Stimulated activated CD4-positive, alpha-beta T cell treated with anti-CD3 and anti-CD28 coated beads, Interleukin-1b, Interleukin-23, amount 100 ng/mL, for 48 hours (primary cell): ENCODE results near the gene LCTL.

Source experiments
- DNase-seq: peaks from one replicate; pipeline ENCODE4 v3.0.0-alpha.2; 2020

LCTL gene, protein sequence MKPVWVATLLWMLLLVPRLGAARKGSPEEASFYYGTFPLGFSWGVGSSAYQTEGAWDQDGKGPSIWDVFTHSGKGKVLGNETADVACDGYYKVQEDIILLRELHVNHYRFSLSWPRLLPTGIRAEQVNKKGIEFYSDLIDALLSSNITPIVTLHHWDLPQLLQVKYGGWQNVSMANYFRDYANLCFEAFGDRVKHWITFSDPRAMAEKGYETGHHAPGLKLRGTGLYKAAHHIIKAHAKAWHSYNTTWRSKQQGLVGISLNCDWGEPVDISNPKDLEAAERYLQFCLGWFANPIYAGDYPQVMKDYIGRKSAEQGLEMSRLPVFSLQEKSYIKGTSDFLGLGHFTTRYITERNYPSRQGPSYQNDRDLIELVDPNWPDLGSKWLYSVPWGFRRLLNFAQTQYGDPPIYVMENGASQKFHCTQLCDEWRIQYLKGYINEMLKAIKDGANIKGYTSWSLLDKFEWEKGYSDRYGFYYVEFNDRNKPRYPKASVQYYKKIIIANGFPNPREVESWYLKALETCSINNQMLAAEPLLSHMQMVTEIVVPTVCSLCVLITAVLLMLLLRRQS

DNA sequence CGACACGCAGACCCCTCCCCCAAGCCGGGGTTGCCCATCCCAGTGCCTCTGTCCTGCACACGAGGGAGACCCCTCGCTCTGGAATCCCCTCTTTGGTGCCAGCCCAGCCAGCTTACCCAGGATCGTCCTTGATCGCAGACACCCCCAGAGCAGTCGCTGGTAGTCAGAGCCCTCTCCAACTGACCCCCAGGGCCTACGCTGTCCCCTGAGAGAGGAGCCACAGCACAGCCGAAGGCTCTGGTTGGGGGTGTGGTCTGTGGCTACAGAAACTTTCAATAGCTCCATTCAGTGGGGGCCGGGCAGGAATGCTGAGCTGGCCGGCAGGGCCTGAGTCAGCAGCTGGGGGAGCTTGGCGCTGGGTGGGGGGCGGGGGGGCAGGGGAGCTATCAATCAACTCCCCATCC, at the start of gene LCTL:
Gene LCTL, minus strand, starts transcription at position 258 of the 404 bp plus-strand sequence. CDS start 633 bp downstream, outside the sequence.
- DNase-seq, result no peak

DNA sequence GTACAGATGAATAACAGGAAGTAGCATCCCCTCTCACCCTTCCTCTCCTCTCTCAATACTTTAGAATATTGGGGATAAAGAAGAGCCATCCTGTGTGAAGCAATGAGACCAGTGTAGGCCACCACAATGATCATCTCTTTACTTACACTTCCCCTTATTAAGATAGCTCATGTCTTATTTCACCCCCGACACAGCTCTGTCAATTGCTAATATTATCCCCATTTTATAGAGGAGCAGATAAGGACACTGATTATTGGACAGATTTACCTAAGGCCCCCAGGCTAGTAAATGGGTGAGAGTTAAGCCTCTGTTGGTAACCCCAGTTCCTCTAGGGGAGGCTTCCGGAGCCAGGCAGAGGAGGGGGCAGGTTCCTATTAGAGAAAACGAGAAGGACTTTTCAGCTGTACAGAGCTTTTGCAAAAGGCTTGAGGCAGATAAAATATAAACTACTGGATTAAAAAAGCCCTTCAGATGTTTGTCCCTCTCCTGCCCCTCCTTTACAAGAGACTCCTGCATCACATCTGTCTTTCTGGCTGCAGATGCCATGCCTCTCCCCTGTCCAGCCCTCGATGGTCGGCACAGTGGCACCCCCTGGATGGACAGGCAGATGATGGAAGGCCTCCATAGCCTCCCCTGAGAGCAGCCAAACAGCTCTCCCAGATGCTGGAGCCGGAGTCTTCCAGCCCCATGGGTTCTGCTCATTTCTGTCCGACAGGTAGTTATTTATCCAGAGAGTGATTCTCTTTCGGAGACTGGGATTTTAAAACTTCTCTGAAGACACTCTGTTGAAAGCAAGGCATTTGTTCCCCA, 49.4 kb upstream of the LCTL start:
- no peak for DNase-seq

DNA sequence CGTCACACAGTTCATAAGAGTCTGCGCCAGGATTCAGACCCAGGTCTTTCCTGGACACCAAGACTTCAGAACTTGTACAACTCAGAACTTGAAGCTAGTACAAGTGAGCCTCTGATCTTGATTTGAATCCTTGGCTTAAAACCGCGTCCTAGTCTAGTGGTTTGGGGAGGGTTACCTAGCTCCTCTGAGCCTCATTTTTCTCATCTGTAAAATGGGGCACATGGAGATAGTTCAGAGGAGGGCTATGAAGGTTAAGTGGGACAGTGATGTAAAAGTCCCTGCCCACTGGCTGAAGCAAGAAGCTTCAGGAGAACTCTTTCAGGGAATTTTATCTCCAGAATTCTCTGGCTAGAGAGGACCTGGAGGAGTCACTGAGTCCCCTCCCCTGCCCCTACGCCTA, 48.7 kb upstream of the LCTL start:
- DNase-seq, result no peak

DNA sequence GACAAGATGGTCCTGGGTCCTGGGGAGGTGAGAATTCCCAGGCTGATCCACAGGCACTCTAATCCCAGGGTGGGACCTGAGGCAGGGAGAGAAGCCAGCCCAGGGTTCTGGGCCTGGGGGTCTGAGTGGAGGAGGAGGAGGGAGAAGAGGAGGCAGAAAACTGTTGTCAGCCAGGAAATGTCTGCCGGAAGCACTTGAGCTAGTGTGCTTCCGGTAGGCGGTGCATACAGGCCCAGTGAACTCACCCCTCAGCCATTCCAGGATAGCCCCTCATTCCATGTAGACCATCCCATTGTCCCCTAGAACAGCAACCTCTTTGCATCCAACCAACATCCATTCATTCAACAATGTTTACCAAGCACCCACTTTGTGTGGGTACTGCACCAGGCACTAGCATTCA, 47.9 kb upstream of the LCTL start:
- DNase-seq, result no peak

DNA sequence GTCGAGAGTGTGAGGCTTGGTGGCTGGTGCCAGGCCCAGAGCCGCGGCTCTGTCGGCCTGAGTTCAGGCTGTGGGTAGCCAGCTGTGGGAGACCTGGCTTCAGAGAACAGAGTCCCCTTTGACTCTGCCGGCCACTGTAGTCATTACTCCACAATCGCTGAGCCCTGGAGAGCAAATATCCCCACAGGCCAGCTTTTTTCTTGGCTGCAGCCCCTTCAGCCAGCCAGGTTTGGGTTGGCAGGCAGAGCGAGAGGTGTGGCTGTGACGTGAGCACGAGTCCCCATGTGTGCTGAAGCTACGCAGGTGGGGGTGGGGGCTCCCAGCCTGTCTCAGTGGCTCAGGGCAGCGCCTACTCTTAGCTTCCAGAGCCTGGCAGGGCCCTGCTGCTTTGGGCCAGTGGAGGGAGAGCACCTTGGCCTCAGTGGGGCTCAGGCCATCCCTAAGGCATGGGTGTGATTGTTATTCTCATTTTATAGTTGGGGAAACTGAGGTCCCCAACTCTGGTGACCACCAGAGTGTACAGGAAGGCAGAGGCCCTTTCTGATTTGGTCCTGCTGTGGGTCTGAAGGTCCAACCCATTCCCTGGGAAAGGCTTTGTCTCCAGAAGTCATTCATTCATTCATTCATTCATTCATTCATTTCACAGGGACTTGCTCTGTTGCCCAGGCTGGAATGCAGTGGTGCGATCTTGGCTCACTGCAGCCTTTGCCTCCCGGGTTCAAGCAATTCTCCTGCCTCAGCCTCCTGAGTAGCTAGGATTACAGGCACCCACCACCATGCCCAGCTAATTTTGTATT, 45.7 kb upstream of the LCTL start:
- no peak for DNase-seq

DNA sequence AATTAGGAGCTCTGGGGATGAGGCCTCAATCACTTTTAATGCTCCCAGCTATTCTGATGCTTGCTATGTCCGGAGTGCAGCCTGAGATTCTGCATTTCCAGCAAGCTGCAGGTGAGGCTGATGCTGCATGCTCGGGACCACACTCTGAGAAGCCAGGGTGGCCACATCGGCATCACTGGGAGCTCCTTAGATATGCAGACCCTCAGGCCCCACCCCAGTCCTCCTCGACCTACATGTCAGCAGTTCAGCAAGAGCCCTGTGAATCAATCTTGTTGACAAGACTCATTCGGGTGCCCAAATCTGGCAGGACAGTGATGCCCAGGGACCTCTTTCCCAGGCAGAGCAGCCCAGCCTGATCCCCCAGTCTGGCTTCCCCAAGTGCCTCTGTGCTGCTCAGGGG, 44.1 kb upstream of the LCTL start:
- DNase-seq, result no peak

DNA sequence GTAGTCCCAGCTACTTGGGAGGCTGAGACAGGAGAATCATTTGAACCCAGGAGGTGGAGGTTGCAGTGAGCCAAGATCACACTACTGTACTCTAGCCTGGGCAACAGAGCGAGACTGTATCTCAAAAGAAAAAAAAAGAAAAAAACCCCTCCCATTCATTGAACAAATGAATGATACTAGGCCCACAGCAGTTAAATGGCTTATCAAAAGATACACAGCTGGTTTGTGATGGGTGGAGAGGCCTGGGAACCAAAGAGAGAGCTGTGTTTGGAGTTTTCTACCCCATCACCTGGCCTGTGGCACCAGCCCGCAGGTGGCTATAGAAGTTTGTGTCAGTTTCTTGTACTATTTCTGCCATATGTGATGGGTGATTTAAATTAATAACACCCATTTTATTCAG, 43.1 kb upstream of the LCTL start:
- no peak for DNase-seq

DNA sequence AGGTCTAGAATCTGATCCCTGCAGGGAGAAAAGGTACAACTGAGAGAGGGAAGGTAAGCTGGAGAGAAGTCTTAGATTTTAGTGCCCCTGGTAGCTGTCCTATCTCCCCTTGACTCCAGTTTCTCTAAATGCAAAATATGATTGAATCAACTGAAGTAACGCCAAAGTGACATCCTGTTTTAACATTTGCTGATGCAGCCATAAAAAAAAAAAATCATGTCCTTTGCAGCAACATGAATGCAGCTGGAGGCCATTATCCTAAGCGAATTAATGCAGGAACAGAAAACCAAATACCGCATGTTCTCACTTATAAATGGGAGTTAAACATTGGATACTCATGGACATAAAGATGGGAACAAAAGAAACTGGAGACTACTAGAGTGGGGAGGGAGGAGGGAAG, 42.4 kb upstream of the LCTL start:
- no peak for DNase-seq

DNA sequence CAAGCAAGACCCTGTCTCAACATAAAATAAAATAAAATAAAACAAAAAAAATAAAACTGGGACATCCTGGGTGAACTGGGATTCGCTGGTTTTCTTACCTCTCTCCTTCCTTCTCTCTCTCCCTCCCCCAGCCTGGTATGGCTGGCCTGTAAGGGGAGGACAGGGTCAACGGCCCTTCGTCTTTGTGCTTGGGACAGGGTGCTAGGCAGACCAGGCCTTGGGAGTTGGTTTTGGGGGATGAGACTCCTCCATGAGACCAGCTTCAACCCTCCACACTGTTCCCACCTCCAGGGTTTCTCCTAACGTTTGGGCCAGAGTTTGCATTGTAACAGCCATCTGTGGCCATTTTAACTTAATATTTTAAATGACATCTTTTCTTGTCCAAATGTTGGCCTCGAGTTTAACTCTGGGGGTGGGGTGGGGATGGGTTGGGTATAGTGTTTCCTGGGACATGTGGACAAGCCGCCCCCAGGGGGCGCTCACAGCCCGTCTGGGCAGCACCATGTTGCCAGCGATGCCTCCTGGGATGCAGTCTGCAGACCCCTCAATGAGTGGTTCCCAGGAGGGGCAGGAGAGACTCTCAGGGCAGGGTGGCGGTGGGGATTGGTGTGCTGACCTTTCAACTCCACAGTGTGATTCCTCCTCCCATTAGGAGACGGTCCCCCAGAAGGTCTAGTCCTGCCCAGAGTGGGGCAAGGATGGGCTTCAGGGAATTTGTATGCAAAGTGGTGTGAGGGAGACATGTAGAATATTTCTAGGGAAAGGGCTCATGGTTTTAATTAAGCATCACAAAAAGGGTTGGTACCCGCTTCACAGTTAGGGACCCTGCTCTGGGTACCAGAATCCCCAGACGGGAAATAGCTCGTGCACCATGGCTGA, 37.7 kb upstream of the LCTL start:
- DNase-seq, result peak; percentile 57

DNA sequence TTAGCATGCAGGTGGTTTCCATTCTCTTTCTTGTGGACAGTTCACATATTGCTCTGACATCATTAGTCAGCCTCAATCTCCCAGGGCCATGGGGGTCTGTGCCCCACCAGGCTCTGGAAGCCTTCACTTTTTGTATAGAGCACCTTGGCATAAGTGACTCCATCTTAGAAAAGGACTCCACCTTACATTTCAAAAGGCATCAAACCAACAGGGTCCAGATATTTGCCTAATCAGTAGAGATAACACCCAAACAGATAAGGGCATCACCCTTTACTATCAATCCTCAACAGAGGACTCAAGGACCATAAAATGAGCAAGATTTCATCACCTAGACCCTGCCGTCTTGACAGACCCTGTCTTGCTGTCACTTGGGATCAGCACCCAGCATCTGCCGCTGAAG, 35.7 kb upstream of the LCTL start:
- no peak for DNase-seq

DNA sequence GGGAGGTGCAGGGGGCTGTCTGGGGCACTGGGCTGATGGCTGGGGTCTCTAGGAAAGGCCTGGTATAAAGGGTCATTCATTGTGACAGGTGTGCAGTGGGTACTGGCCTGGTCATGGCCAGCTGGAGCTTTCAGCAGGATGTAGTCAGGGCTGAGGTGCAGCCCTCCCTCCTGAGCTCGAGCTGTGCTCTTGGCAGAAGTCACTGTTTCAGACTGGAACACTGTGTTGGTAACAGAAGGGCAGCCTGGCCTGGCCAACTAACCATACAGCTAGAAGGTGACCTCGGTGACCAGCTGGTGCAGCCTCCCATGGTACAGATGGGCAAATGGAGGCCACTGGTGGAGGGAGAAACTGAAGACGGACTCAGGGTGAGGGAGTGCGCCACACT, 34.4 kb upstream of the LCTL start:
- no peak for DNase-seq

DNA sequence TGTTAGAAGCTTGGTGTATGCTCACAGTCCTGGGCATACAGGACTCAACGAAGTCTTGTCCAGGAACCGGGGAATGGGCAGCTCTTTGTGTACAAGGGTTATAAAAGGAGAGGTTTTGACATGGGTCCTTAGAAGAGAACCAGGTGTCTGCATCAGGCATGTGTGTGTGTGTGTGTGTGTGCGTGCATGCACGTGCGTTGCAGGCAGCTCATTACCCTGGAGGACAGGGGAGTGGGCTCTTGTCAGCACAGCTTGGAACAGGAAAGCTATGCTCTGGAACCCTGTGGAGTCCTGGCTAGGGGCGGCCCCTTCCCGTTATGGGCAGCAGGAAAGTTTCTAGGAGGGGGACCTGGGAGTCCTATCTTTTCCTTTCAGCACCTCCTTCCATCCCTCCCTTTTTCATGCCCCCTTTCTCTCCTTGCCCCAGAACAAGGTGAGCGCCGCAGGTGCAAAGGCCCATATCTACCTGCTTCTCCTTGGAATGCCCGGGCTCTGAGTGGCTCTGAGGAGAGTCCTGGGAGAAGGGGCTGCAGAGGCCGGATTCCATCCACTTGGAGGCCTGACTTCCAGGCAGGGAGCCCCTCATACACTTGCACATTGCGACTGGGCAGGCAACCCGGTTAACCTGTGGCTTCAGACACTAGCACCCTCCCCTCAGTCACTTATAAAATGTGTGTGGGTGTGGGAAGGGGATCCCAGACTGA, 33.9 kb upstream of the LCTL start:
- no peak for DNase-seq

DNA sequence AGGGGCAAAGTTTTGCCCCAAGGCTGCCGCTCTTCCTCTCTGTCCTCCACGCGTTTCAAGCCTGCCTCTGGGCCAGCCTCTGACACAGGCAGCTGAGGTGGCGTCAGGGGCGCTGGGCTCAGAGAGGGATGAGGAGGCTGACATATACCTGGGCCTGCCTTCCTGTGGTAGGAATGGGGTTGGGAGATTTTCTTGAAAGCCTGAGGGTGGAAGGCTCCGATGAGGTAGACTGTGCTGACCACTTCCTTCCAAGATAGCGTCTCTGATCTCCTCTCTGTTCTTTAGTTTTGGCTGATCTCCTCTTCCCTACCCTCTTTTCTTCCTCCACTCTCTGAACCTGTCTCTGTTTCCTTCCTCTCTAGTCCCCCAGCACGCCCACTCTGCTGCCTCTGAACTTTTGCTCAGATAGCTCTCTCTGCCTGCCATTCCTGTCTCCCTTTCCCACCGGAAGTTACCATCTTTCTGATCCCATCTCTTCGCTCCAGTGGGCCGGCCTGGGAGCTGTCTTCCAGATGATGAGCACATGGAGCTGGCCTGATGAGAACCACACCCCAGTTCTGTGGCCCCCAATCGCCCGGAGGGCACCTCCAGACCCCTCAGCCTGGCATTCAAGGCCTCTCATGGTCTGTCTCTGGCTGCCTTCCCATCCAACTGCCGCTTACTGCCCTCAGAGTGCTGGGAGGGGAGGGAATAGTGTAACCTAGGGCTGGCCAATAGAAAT, 32.5 kb upstream of the LCTL start:
- no peak for DNase-seq

DNA sequence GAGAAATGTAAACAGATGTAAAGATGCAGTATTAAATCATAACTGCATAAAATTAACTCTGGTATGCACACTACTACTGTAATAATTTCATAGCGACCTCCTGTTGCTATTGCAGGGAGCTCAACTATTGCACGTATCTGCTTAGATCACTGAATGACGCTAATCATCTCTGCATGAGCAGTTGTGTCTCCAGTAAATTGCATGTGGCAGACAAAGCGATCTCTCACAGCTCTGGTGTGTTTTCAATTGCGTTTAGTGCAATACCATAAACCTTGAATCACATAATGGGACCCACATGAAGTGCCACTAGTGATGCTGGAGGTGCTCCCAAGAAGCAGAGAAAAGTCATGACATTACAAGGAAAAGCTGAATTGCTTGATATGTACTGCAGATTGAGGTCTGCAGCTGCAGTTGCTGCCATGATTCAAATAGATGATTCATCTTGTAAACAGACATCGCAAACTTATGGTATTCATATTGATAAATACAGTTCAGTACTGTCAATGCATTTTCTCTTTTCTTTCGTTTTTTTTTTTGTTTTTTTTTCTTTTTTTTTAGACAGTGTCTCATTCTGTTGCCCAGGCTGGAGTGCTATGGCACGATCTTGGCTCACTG, 30.2 kb upstream of the LCTL start:
- no peak for DNase-seq

DNA sequence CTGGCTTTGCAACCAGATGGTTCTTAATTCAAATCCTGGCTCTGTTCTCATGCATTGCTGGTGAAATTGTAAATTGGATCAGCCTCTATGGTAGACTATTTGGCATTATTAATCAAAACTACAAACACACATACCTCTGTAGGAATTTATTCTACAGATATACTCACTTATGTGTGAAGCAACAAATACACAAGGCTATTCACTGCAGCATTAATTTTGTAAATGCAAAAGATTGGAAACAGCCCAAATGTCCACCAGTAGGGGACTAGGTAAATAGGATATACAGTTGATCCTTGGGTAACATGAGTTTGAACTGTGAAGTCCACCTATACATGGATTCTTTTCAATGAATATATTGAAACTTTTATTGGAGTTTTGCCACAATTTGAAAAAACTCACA, 29.5 kb upstream of the LCTL start:
- no peak for DNase-seq

DNA sequence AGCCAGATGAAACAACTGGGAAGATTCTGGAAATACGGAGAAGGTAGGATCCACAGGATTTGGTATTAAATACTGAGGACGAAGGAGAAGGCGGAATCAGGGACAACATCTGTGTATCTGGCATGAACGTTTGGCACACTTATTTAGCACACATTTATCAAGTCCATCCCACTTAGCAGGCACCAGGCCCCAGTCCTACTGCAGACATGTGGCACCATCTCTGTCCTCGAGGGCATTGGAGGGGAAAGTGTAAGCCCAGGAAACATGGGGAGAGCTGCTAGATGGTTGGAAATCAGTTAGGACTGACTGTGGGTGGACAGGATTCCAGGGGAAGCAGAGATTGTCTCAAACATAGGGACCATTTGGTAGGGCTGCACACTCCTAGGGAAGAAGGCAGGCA, 29.0 kb upstream of the LCTL start:
- DNase-seq, result no peak

DNA sequence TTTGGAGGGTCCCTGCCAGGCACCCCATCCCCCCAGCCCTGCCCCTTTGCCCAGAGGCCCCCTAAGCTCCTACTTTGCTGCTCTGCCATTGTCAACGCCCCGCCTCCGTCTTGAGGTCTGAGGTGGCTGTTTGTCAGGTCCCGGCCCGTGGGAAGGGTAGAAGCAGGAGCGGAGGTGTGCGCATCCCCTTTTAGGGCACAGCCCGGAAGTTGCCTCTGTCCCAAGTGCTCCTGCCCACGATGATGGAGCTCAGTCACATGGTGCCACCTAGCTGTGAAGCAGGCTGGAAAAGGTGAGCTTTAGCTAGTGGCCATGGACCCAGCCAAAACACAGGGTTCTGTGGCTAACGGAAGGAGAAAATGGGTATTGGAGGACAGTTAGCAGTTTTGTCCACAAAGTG, 28.5 kb upstream of the LCTL start:
- DNase-seq, result no peak

DNA sequence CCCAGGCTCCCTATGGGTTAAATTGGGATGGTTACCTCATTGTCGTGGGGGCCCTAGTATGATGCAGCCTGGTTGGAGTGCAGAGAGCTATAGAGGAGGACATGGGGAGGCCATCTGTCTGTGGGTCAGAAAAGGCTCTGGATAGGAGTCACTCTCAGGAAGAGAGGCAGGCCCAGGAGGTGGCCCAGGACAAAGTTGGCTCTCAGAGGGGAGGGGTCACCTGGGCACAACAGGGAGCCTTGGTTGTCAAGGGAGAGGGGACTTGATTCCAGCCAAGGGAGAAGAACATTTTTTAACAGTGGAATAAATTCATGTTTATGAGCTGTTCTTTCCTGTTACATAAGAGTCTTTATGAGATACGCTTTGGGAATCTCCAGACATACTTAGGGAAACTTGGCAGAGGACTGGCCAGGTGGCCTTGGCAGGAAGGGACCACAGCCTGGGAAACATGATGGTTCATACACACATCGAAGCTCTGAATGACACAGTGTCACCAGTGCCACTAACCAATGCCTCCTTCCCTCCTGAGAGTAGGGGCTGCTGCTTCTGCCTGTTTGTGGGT, 27.5 kb upstream of the LCTL start:
- DNase-seq, result no peak

DNA sequence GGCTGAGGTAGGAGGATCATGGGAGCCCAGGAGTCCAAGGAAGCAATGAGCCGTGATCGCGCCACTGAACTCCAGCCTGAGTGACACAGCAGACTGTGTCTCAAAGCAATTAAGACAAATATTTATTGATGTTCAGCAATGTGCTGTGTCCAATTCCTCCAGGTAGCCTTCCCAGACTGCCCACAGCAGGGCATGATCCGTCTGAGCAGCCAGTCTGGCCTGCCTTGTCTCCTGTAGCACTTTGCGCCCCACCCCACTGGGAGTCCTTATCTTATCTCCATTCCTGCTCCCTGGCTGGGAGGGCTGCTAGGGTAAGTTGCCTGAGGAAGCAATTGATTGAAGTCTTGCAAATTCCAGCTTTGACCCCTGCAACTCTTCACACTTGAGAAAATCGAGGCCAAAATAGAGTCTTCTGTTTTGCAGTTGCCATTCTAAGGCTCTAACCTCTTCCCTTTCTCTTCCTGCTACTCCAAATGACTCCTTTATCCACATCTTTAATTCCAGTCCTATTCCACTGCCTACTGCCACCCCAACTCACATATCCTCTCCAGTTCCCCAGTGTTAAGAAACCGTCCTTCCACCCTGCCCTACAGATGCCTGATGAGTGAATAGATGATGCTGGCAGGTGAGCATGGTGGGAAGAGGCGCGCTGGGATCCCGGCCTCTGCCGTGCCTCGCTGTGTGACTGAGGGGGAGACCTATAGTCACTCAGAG, 26.9 kb upstream of the LCTL start:
- DNase-seq, result no peak
